GM21786 (cell line): ENCODE measurements around the gene CAPG.
"Not testable (repeated sequence)": the region's sequence is repeated elsewhere in the genome, so short reads cannot be mapped to it uniquely, and the experiment has no call there.

ENCODE experiments used
- ATAC-seq: cut with Tn5 transposase; IDR thresholded peaks from one replicate; pipeline ENCODE4 v1.9.1; 2021; ENCODE audit not compliant: unreplicated experiment

Gene CAPG

DNA sequence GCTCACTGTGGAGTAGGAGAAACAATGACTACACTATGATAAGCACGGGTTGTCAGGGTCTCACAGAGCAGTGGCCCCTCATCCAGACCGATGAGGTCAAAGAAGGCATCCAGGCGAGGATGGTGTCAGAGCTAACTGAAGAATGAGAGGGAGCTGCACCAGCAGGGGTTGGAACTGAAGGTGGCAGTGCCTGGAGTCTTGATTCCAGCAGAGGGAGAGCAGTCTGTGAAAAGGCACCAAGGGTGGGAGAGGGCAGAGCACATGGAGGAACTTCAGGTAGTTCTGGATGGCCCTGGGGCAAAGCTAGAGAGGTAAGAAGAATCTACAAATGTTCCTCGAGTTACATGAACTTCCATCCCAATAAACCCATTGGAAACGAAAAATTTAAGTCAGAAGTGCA is 43.0 kb downstream of the CAPG start:
- no peak for ATAC-seq

- ATAC-seq, result not testable (repeated sequence)
Observed at GRCh38 chr2:85362653-85363387, 47.3 kb downstream of the CAPG start.

DNA sequence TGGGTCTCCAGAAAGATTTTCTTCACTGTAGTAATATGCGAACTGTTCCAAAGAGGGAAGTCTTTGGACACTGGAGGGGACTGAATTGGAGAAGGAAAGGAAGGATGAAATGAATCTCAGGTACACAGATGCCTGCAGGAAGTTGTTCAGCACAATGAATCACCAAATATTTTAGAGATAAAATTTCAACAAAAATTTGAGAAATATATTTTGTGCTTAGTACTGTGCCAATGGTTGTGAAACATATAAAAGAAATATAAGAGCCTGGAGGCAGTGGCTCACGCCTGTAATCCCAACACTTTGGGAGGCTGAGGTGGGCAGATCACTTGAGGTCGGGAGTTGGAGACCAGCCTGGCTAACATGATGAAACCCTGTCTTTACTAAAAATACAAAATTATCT is 52.4 kb downstream of the CAPG start:
- ATAC-seq, result no peak

GRCh38 chr2:85356186-85356585 is 54.0 kb downstream of the CAPG start:
- ATAC-seq, result no peak

GRCh38 chr2:85355521-85355920 is 54.6 kb downstream of the CAPG start:
- ATAC-seq, result no peak

GRCh38 chr2:85355073-85355410 is 55.1 kb downstream of the CAPG start:
- ATAC-seq, result no peak

DNA sequence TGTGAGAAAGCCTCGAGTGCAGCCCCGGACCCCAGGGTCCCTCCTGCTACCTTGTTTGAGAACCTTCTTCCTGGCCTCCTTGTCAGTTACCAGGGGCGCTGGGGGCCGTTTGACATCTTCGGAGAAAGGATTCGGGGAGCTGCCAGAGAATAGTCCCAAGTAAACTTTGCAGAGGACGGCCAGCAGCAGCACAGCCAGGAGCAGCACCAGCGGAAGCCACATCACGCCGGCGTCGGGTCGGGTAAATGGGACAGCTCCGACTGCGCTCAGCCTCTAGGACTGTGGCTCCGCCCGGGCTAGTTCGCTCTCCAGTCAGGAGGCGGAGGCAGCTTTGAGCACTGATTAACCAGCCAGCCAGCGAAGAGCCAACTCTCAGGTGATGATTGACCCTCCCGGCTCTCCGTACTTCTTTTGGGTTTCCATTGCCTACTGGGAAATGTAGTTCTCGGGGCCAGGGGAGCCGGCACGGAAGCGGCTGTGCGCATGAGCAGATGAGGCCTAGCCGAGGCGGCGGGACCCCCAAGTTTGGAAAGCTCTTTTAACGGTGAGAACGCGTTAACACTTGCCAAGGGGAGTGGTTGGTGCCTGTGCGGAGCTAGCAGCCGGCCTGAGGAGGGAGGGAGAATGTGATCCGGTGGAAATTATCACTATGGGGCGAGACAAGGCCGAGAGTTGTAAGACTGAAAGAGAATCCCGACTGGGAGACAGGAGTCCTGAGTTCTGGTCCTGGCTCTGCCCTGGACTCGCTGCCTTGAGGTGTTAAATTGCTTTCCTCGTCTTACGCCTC is 55.7 kb downstream of the CAPG start, which contains the start of the genes ELMOD3 and RETSAT:
ELMOD3 (plus strand) TSS at position 484 of the 787 bp plus-strand sequence. CDS start 2,430 bp downstream, outside the sequence.
RETSAT (minus strand) TSS at position 243 of the 787 bp plus-strand sequence; CDS start at position 222, 21 bp downstream.
- peak; percentile 98 for ATAC-seq

- ATAC-seq, result peak; percentile 1
Observed at GRCh38 chr2:85353876-85354285, 56.3 kb downstream of the CAPG start.

GRCh38 chr2:85347599-85347998 is 62.6 kb downstream of the CAPG start:
- ATAC-seq, result no peak
